Measurements from ENCODE around the gene MYLK2. TPM values are rescaled to one million over a fixed set of nuclear protein-coding genes. Genes with fewer than 3 reads are reported as not detected.
"Not testable (repeated sequence)": the region's sequence is repeated elsewhere in the genome, so short reads cannot be mapped to it uniquely, and the experiment has no call there.

Gene MYLK2
- total and polyA plus RNA-seq, 8 donors: 1.8 to 10.8 (median 4.3) TPM

GRCh38 chr20:31809661-31810060 lies 9.5 kb upstream of the MYLK2 start:
- DNase-seq (no peak), FAIRE-seq (no peak), ATAC-seq (no peak)
- Histone ChIP-seq H3K4me3 (no peak overlapping the region), H3K36me3 (no peaks in the 10 kb centered on the region), H3K27ac (no peak overlapping the region), H3K27me3 (no peaks in the 10 kb centered on the region), H3K4me1 (peaks cover 0 to 9% (median 9%) of the 10 kb centered on the region in 3 donors), H3K9me3 (no peaks in the 10 kb centered on the region)
- intact Hi-C loops (cut with DNase I): no loop called here
- TF ChIP-seq CTCF (IDR thresholded peaks at IDR 0.05): no peak
- WGBS, 2 donors: 76 to 86% methylated on average over 3 of the region's 3 CpGs

- no peak for FAIRE-seq
- no peaks in the 10 kb centered on the region for H3K36me3 ChIP-seq
- H3K9me3 ChIP-seq: no peaks in the 10 kb centered on the region
- H3K27me3 ChIP-seq: no peaks in the 10 kb centered on the region
- intact Hi-C loops (cut with DNase I): no loop called here
- H3K27ac ChIP-seq: no peak overlapping the region
- WGBS, 2 donors: 93 to 95% methylated on average over 4 of the region's 4 CpGs
- DNase-seq: no peak
- ATAC-seq: no peak
- H3K4me3 ChIP-seq: no peak overlapping the region
- no peak for TF ChIP-seq CTCF (IDR thresholded peaks at IDR 0.05)
- H3K4me1 ChIP-seq: peaks cover 0 to 9% (median 9%) of the 10 kb centered on the region in 3 donors
These were observed 8.0 kb upstream of the MYLK2 start for GRCh38 chr20:31811198-31811597.

GRCh38 chr20:31811796-31812728 lies 7.1 kb upstream of the MYLK2 start:
- Histone ChIP-seq H3K27me3 (no peaks in the 10 kb centered on the region), H3K36me3 (no peaks in the 10 kb centered on the region), H3K4me1 (peaks cover 0 to 9% (median 9%) of the 10 kb centered on the region in 3 donors), H3K9me3 (no peaks in the 10 kb centered on the region), H3K4me3 (no peak overlapping the region), H3K27ac (no peak overlapping the region)
- DNase-seq (peak in 2 of 6 donors; percentile 26 to 45), FAIRE-seq (no peak), ATAC-seq (peak; percentile 41 to 83 (median 78))
- intact Hi-C loops (cut with DNase I): no loop called here
- 41 to 42% methylated on average over 15 of the region's 15 CpGs for WGBS, 2 donors
- no peak for TF ChIP-seq CTCF (IDR thresholded peaks at IDR 0.05)

- no peak for ATAC-seq
- no peak for TF ChIP-seq CTCF (IDR thresholded peaks at IDR 0.05)
- FAIRE-seq: no peak
These were observed 5.5 kb upstream of the MYLK2 start for GRCh38 chr20:31813611-31814010.

GRCh38 chr20:31814142-31814541 lies 5.0 kb upstream of the MYLK2 start:
- not testable (repeated sequence) for FAIRE-seq

More at GRCh38 chr20:31813611-31814010, 5.5 kb upstream of the MYLK2 start:
- H3K9me3 ChIP-seq: no peaks in the 10 kb centered on the region
- intact Hi-C loops (cut with DNase I): no loop called here
- no peak overlapping the region for H3K4me3 ChIP-seq
- no peaks in the 10 kb centered on the region for H3K27me3 ChIP-seq
- H3K4me1 ChIP-seq: peaks cover 0 to 9% (median 9%) of the 10 kb centered on the region in 3 donors
- no peak for DNase-seq
- no peak overlapping the region for H3K27ac ChIP-seq
- no peaks in the 10 kb centered on the region for H3K36me3 ChIP-seq

More at GRCh38 chr20:31814142-31814541, 5.0 kb upstream of the MYLK2 start:
- DNase-seq; H3K4me3 ChIP-seq; H3K36me3 ChIP-seq; H3K27ac ChIP-seq; H3K9me3 ChIP-seq; ATAC-seq; H3K27me3 ChIP-seq; intact Hi-C loops (cut with DNase I): not testable (repeated sequence)
- 87 to 89% methylated on average over 7 of the region's 7 CpGs for WGBS, 2 donors
- peaks cover 0 to 12% (median 9%) of the 10 kb centered on the region in 3 donors for H3K4me1 ChIP-seq
